ENCODE measurements around the gene PSMB10. TPM values are rescaled to one million over a fixed set of nuclear protein-coding genes. Genes with fewer than 3 reads are reported as not detected.
"Not testable (repeated sequence)": the region's sequence is repeated elsewhere in the genome, so short reads cannot be mapped to it uniquely, and the experiment has no call there.

The PSMB10 gene
- total RNA-seq, 1 donor from 2014 or later: 29.9 TPM

GRCh38 chr16:67942510-67943255 is 6.0 kb upstream of the PSMB10 start:
- no peak for DNase-seq (ENCODE audit: low spot score)

GRCh38 chr16:67942200-67942509 is 5.5 kb upstream of the PSMB10 start:
- peak; percentile 34 for DNase-seq (ENCODE audit: low spot score)

- no peak for DNase-seq (ENCODE audit: low spot score)
Observed at GRCh38 chr16:67941469-67942199, 5.0 kb upstream of the PSMB10 start.

- no peak for DNase-seq (ENCODE audit: low spot score)
Observed at GRCh38 chr16:67940446-67941089, 3.9 kb upstream of the PSMB10 start.

- no peak for DNase-seq (ENCODE audit: low spot score)
Observed at GRCh38 chr16:67939507-67940445, 3.1 kb upstream of the PSMB10 start.

GRCh38 chr16:67937713-67938112 is 1.1 kb upstream of the PSMB10 start:
- not testable (repeated sequence) for DNase-seq (ENCODE audit: low spot score)

GRCh38 chr16:67936880-67937605 is 393 bp upstream of the PSMB10 start:
- DNase-seq (ENCODE audit: low spot score): peak; percentile 75

- DNase-seq (ENCODE audit: low spot score): peak; percentile 98
Observed at GRCh38 chr16:67935402-67936123, 1.1 kb downstream of the PSMB10 start.

- no peak for DNase-seq (ENCODE audit: low spot score)
Observed at GRCh38 chr16:67935101-67935401, 1.6 kb downstream of the PSMB10 start.

GRCh38 chr16:67934306-67935100 is 2.1 kb downstream of the PSMB10 start:
- DNase-seq (ENCODE audit: low spot score): no peak

- no peak for DNase-seq (ENCODE audit: low spot score)
Observed at GRCh38 chr16:67933805-67934204, 2.8 kb downstream of the PSMB10 start.

- no peak for DNase-seq (ENCODE audit: low spot score)
Observed at GRCh38 chr16:67932462-67932840, 4.2 kb downstream of the PSMB10 start.

GRCh38 chr16:67931712-67932461 is 4.8 kb downstream of the PSMB10 start, which contains the start of gene CTRL:
Gene CTRL, minus strand, starts transcription at chr16:67931862. Its CDS starts 10 bp downstream, at chr16:67931852.
- DNase-seq (ENCODE audit: low spot score): no peak

- DNase-seq (ENCODE audit: low spot score): no peak
Observed at GRCh38 chr16:67930678-67931211, 5.9 kb downstream of the PSMB10 start.

GRCh38 chr16:67930191-67930590 is 6.5 kb downstream of the PSMB10 start:
- DNase-seq (ENCODE audit: low spot score): no peak

- DNase-seq (ENCODE audit: low spot score): peak; percentile 59
Observed at GRCh38 chr16:67928561-67929364, 7.9 kb downstream of the PSMB10 start.

- no peak for DNase-seq (ENCODE audit: low spot score)
Observed at GRCh38 chr16:67928147-67928546, 8.5 kb downstream of the PSMB10 start.
